HFF-Myc (cell line): ENCODE results near the gene COL5A1.

Source experiments
- DNase-seq: peaks from one replicate; pipeline ENCODE4 v3.0.0-alpha.2; 2011; ENCODE audit warnings: low read depth; ENCODE audit errors: extremely low read depth
- H3K4me3 ChIP-seq: replicated peaks from 2 replicates; pipeline ENCODE4 v1.5.1; 2011; ENCODE audit warnings: low read depth, mild to moderate bottlenecking, control low read depth, low read length
- CTCF ChIP-seq: IDR thresholded peaks from 2 replicates; pipeline ENCODE4 v1.5.1; 2012; ENCODE audit warnings: mild to moderate bottlenecking, low read depth, low read length, control low read depth; ENCODE audit errors: missing control alignments

COL5A1 gene

GRCh38 chr9:134867917-134868750 is 226.5 kb downstream of the COL5A1 start:
- no peak for DNase-seq
- no peak for TF ChIP-seq CTCF
- H3K4me3 ChIP-seq: no peak overlapping the region

GRCh38 chr9:134868751-134869553 is 227.3 kb downstream of the COL5A1 start:
- DNase-seq: no peak
- TF ChIP-seq CTCF: no peak
- H3K4me3 ChIP-seq: no peak overlapping the region

- H3K4me3 ChIP-seq: no peak overlapping the region
- no peak for TF ChIP-seq CTCF
- no peak for DNase-seq
These were observed 228.1 kb downstream of the COL5A1 start for GRCh38 chr9:134869554-134870300.

- no peak for TF ChIP-seq CTCF
- no peak for DNase-seq
- H3K4me3 ChIP-seq: no peak overlapping the region
These were observed 228.7 kb downstream of the COL5A1 start for GRCh38 chr9:134870301-134870694.

GRCh38 chr9:134870746-134871662 is 229.4 kb downstream of the COL5A1 start:
- H3K4me3 ChIP-seq: no peak overlapping the region
- TF ChIP-seq CTCF: no peak
- no peak for DNase-seq
